HG03354 (cell line): Measurements from ENCODE around the gene MGAT1.
"Not testable (repeated sequence)": the region's sequence is repeated elsewhere in the genome, so short reads cannot be mapped to it uniquely, and the experiment has no call there.

Source experiments
- ATAC-seq: cut with Tn5 transposase; IDR thresholded peaks from one replicate; pipeline ENCODE4 v1.9.1; 2021; ENCODE audit warnings: mild to moderate bottlenecking; ENCODE audit not compliant: unreplicated experiment, poor library complexity, severe bottlenecking

Gene MGAT1

DNA sequence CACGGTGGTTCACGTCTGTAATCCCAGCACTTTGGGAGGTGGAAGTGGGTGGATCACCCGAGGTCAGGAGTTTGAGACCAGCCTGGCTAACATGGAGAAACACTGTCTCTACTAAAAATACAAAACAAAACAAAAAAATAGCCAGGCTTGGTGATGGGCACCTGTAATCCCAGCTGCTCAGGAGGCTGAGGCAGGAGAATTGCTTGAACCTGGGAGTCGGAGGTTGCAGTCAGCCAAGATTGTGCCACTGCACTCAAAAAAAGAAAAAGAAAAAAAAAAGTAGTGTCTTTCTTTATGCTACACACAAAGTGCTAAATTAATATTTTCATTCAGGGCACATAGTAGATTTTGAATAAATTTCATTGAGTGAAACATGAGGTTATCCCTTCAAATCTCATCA, 61.7 kb downstream of the MGAT1 start:
- ATAC-seq: not testable (repeated sequence)

- ATAC-seq: no peak
Measured at GRCh38 chr5:180739958-180740357, 62.6 kb downstream of the MGAT1 start, which contains the start of gene OR2Y1. OR2Y1 (minus strand) TSS chr5:180740058; CDS start chr5:180740058, 0 bp downstream.

GRCh38 chr5:180739271-180739670, 63.3 kb downstream of the MGAT1 start:
- ATAC-seq: no peak

DNA sequence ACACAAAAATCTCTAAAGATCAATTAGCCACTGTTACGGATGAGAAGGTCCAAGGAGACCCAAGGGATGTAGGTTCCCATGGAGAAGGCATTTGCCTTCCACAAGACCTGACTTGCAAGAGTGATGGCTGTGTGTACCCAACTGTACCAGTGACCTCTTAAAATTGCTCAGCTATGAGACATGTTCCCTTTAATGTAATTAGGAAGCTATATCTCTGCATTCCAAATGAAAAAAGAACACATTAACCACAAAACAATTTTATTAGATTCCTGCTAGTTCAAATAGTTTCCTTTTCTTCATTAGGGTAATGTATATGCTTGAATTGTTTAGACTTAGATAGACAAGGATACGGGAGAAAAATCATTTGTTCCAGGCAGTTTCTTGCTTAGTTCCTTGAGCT, 66.1 kb downstream of the MGAT1 start:
- ATAC-seq: no peak
